Measurements from ENCODE around the gene MGAT5.

Gene MGAT5

GRCh38 chr2:134306521-134306920 lies 52.6 kb downstream of the MGAT5 start:
- no peak for DNase-seq

GRCh38 chr2:134307334-134307733 lies 53.5 kb downstream of the MGAT5 start:
- DNase-seq = no peak

- no peak for DNase-seq
Observed at GRCh38 chr2:134308474-134309385, 54.9 kb downstream of the MGAT5 start.

GRCh38 chr2:134310107-134311079 lies 56.5 kb downstream of the MGAT5 start:
- DNase-seq = no peak

- DNase-seq = no peak
Observed at GRCh38 chr2:134312482-134312881, 58.6 kb downstream of the MGAT5 start.

GRCh38 chr2:134314202-134314601 lies 60.3 kb downstream of the MGAT5 start:
- no peak for DNase-seq

- DNase-seq = no peak
Observed at GRCh38 chr2:134314681-134315368, 61.0 kb downstream of the MGAT5 start.

GRCh38 chr2:134315471-134315870 lies 61.6 kb downstream of the MGAT5 start:
- DNase-seq = no peak

- peak in 1 of 2 experiments; percentile 25 for DNase-seq
Observed at GRCh38 chr2:134319596-134320254, 65.9 kb downstream of the MGAT5 start.

GRCh38 chr2:134320930-134321329 lies 67.1 kb downstream of the MGAT5 start:
- DNase-seq = no peak

GRCh38 chr2:134323777-134324176 lies 69.9 kb downstream of the MGAT5 start:
- no peak for DNase-seq

GRCh38 chr2:134324430-134324829 lies 70.6 kb downstream of the MGAT5 start:
- DNase-seq = peak in 1 of 2 experiments; percentile 38

GRCh38 chr2:134324947-134325346 lies 71.1 kb downstream of the MGAT5 start:
- DNase-seq = no peak

GRCh38 chr2:134325696-134326095 lies 71.8 kb downstream of the MGAT5 start:
- DNase-seq = no peak

GRCh38 chr2:134327367-134327766 lies 73.5 kb downstream of the MGAT5 start:
- no peak for DNase-seq

GRCh38 chr2:134331081-134331480 lies 77.2 kb downstream of the MGAT5 start:
- DNase-seq = no peak

GRCh38 chr2:134333646-134334189 lies 79.8 kb downstream of the MGAT5 start:
- peak in 1 of 2 experiments; percentile 26 for DNase-seq

- peak; percentile 66 to 80 for DNase-seq
Observed at GRCh38 chr2:134334542-134335353, 80.9 kb downstream of the MGAT5 start.

- DNase-seq = peak in 1 of 2 experiments; percentile 61
Observed at GRCh38 chr2:134335601-134336000, 81.7 kb downstream of the MGAT5 start.

- DNase-seq = no peak
Observed at GRCh38 chr2:134336352-134336751, 82.5 kb downstream of the MGAT5 start.

- no peak for DNase-seq
Observed at GRCh38 chr2:134336921-134337320, 83.0 kb downstream of the MGAT5 start.
